Epidermal melanocyte (primary cell): ENCODE measurements around the gene GJB2.

Experiments used
- DNase-seq: peaks from one replicate; pipeline ENCODE4 v3.0.0; 2011; ENCODE audit warnings: low spot score; ENCODE audit not compliant: insufficient read length

GJB2 gene

GRCh38 chr13:20142023-20142926 is 50.5 kb downstream of the GJB2 start:
- DNase-seq, result no peak

GRCh38 chr13:20141238-20142022 is 51.3 kb downstream of the GJB2 start:
- DNase-seq, result no peak

GRCh38 chr13:20140487-20140886 is 52.3 kb downstream of the GJB2 start:
- DNase-seq, result no peak

- DNase-seq, result no peak
Observed at GRCh38 chr13:20137875-20138274, 54.9 kb downstream of the GJB2 start.
